HEK293T (cell line): ENCODE data around the gene MRPL55.

ENCODE experiments used
- CTCF ChIA-PET: fragments of 350-600 bp; formaldehyde crosslinking; extraction: SDS; loops from one replicate; lab custom pipeline; 2021; ENCODE audit warnings: antibody characterized with exemption, inconsistent platforms; lab: Yijun Ruan, JAX
- POLR2A ChIA-PET: fragments of 350-600 bp; formaldehyde crosslinking; extraction: SDS; loops from one replicate; lab custom pipeline; 2020; ENCODE audit warnings: antibody characterized with exemption, inconsistent platforms; lab: Yijun Ruan, JAX
- DNase-seq: peaks from one replicate; pipeline ENCODE4 v3.0.0; 2012; ENCODE audit warnings: mixed read lengths; ENCODE audit errors: extremely low spot score
- ARNT ChIP-seq: fragments of 450-650 bp; IDR thresholded peaks from 2 replicates; pipeline ENCODE4 v1.6.1; 2017; ENCODE audit warnings: mild to moderate bottlenecking
- BHLHE40 ChIP-seq: fragments of 450-650 bp; IDR thresholded peaks from 2 replicates; pipeline ENCODE4 v1.6.1; 2016; ENCODE audit warnings: mild to moderate bottlenecking, moderate library complexity, borderline replicate concordance
- CTBP1 ChIP-seq: fragments of 450-650 bp; IDR thresholded peaks from 2 replicates; pipeline ENCODE4 v1.6.1; 2016; ENCODE audit warnings: borderline replicate concordance
- ELF4 ChIP-seq: fragments of 450-650 bp; IDR thresholded peaks from 2 replicates; pipeline ENCODE4 v1.6.1; 2017; ENCODE audit warnings: antibody characterized with exemption
- FOXA1 ChIP-seq: fragments of 450-650 bp; IDR thresholded peaks from 2 replicates; pipeline ENCODE4 v1.6.1; 2016; ENCODE audit warnings: mild to moderate bottlenecking
- FOXK2 ChIP-seq: fragments of 450-650 bp; IDR thresholded peaks from 2 replicates; pipeline ENCODE4 v1.6.1; 2016; ENCODE audit warnings: mild to moderate bottlenecking
- FOXM1 ChIP-seq: fragments of 450-650 bp; IDR thresholded peaks from 2 replicates; pipeline ENCODE4 v1.6.1; 2017; ENCODE audit warnings: mild to moderate bottlenecking, borderline replicate concordance
- HDGF ChIP-seq: fragments of 450-650 bp; IDR thresholded peaks from 2 replicates; pipeline ENCODE4 v1.6.1; 2017; ENCODE audit warnings: antibody characterized with exemption, borderline replicate concordance
- L3MBTL2 ChIP-seq: fragments of 450-650 bp; conservative IDR thresholded peaks from 2 replicates; pipeline ENCODE4 v1.6.1; 2016; ENCODE audit warnings: mild to moderate bottlenecking
- LEF1 ChIP-seq: fragments of 450-650 bp; IDR thresholded peaks from 2 replicates; pipeline ENCODE4 v1.6.1; 2017; ENCODE audit warnings: mild to moderate bottlenecking, borderline replicate concordance
- NFRKB ChIP-seq: fragments of 450-650 bp; IDR thresholded peaks from 2 replicates; pipeline ENCODE4 v1.6.1; 2016; ENCODE audit warnings: mild to moderate bottlenecking, moderate library complexity
- SP1 ChIP-seq: fragments of 450-650 bp; IDR thresholded peaks from 2 replicates; pipeline ENCODE4 v1.6.1; 2017
- SUZ12 ChIP-seq: fragments of 450-650 bp; IDR thresholded peaks from 2 replicates; pipeline ENCODE4 v1.6.1; 2016; ENCODE audit warnings: mild to moderate bottlenecking
- TARDBP ChIP-seq: fragments of 450-650 bp; IDR thresholded peaks from 2 replicates; pipeline ENCODE4 v1.6.1; 2016
- ZNF384 ChIP-seq: fragments of 450-650 bp; IDR thresholded peaks from 2 replicates; pipeline ENCODE4 v1.6.1; 2016
- TF ChIP-seq, protein P1 (sequence below): fragments of 450-650 bp; IDR thresholded peaks from 2 replicates; pipeline ENCODE4 v1.6.1; 2016

Gene MRPL55

DNA sequence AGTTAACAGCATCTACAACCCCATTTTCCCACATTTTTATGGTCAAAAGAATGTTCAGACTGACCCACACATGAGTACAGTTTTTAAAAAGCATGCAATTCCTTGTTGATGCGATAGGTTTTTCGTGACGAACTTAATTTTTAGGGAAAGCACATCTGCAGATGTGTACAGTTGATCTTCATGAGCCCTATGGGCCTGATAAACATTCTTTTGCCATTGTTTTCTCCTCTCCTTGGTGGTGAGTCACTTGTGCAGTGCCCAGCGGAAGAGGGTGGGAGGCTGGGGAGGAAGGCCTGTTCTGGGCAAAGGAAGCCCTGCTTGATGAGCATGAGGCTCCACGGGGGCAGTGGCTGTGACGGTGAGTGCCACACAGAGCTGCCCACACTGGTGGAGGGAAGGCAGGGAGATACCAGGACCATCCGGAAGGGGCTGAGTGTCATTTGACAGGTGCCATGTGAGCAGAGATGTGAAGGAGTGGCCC, 21.3 kb downstream of the MRPL55 start:
- POLR2A ChIA-PET = interaction anchor here (1.2 to 1.4 kb wide), 2 partner anchors 12 to 14 kb away, joined by 3 to 4 read pairs; no protein-coding TSS in a partner anchor
- DNase-seq = no peak
- CTCF ChIA-PET = no interaction called here
- TF ChIP-seq HDGF = no peak
- TF ChIP-seq TARDBP = no peak
- no peak for TF ChIP-seq BHLHE40
- TF ChIP-seq ARNT = no peak
- TF ChIP-seq LEF1 = no peak
- no peak for TF ChIP-seq ZNF384
- TF ChIP-seq SUZ12 = no peak
- TF ChIP-seq FOXK2 = no peak
- TF ChIP-seq FOXA1 = no peak
- no peak for TF ChIP-seq CTBP1
- no peak for TF ChIP-seq ELF4
- TF ChIP-seq, protein P1, sequence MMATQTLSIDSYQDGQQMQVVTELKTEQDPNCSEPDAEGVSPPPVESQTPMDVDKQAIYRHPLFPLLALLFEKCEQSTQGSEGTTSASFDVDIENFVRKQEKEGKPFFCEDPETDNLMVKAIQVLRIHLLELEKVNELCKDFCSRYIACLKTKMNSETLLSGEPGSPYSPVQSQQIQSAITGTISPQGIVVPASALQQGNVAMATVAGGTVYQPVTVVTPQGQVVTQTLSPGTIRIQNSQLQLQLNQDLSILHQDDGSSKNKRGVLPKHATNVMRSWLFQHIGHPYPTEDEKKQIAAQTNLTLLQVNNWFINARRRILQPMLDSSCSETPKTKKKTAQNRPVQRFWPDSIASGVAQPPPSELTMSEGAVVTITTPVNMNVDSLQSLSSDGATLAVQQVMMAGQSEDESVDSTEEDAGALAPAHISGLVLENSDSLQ = no peak

DNA sequence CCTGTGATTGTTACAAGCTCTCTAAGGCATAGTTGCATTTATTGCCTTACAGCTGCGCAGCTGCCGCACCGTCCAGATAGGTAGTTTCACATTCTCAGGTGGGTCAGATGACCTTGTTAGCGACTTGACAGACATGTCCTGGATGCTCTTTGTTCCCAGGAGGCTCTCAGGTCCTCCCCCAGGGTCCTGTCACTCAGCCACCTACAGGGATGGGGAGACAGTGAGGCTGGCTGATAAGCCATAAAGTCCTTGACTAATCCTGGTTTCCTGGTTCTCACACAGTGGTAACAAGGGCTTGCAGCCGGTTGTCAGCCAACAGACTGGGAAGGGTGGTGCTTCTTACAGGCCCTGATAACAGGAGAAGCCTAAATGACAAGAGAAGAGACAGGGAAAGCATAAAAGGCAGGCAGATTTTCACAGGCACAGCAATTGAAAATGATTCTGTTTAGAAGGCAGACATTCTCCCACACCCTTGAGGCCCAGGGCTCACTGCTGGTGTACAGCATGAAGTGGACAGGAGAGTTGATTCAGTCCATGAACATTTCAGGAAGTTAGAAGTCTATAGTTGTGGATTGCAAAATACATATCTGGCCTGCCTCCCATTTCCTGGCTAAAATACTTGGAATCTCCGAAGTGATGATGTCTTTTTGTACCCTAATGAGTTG, 23.7 kb downstream of the MRPL55 start:
- TF ChIP-seq, protein P1 = peak; percentile 86; the same call in 1 of the 2 replicates
- no peak; the same call in 1 of the 2 replicates for TF ChIP-seq LEF1
- DNase-seq = no peak
- ChIA-PET POLR2A (no interaction called here), CTCF (interaction anchor here (1.2 kb wide), 1 partner anchor 14 kb away, joined by 3 read pairs; no protein-coding TSS in a partner anchor)

DNA sequence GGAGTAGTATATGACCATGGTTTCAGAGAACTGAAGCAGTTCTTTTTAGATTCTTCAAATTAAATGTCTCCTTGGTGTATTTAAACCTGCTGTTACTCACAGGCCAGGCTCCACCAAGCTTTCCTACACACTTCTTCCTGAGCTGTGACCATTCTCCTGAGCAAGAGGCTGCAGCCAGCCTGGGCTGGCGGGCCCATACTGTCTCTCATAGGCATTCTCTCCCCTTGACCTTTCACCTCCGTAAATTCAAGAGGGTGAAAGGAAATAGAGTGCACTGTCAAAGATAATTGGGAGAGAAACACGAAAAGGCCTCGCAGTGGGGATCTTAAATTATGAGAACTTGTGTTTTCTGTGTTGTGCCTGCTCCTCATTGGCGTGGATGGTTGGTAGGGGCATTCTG, 24.3 kb downstream of the MRPL55 start:
- TF ChIP-seq TARDBP = no peak
- no peak for TF ChIP-seq SUZ12
- no peak for TF ChIP-seq HDGF
- TF ChIP-seq CTBP1 = no peak
- no peak for TF ChIP-seq L3MBTL2
- no peak for TF ChIP-seq ZNF384
- no peak for TF ChIP-seq SP1
- no peak for TF ChIP-seq FOXK2
- no peak for TF ChIP-seq NFRKB
- TF ChIP-seq BHLHE40 = no peak
- TF ChIP-seq LEF1 = no peak
- no peak for TF ChIP-seq FOXA1
- TF ChIP-seq FOXM1 = no peak
- no peak for TF ChIP-seq ELF4
- TF ChIP-seq, protein P1 = no peak
- no peak for TF ChIP-seq ARNT
- DNase-seq = no peak
- ChIA-PET CTCF (interaction anchor here (1.2 kb wide), 1 partner anchor 14 kb away, joined by 3 read pairs; no protein-coding TSS in a partner anchor), POLR2A (interaction anchor here (1.3 to 1.4 kb wide), 2 partner anchors 7 to 19 kb away, joined by 4 to 5 read pairs; no protein-coding TSS in a partner anchor)

DNA sequence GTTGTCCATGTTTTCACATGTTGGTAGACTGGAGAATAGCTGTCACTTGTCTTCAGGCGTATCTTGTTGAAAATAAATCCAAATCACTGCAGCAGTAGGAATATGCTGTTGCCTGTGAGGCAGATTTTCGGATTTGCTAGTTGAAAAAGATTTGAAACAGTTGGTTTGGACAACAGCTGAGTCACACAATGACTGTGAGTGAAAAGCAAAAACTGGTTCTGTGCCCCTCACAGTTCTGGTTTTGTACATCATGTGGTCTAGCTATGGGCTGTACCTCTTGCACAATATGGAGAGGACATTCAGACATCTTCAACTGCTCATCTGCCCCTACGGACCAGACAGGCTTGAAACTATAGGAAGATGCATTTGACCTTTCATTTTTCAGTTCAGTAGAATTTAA, 24.8 kb downstream of the MRPL55 start:
- POLR2A ChIA-PET = interaction anchor here (1.3 to 1.4 kb wide), 2 partner anchors 8 to 20 kb away, joined by 4 to 5 read pairs; no protein-coding TSS in a partner anchor
- TF ChIP-seq ELF4 (no peak), FOXK2 (no peak), TARDBP (no peak), L3MBTL2 (no peak; the same call in 1 of the 2 replicates), LEF1 (no peak), NFRKB (no peak), SP1 (no peak), SUZ12 (no peak), BHLHE40 (no peak), FOXA1 (no peak), HDGF (no peak), CTBP1 (no peak), ARNT (no peak), ZNF384 (no peak), FOXM1 (no peak)
- TF ChIP-seq, protein P1 = no peak
- DNase-seq = no peak
- CTCF ChIA-PET = interaction anchor here (1.2 kb wide), 1 partner anchor 15 kb away, joined by 3 read pairs; no protein-coding TSS in a partner anchor

DNA sequence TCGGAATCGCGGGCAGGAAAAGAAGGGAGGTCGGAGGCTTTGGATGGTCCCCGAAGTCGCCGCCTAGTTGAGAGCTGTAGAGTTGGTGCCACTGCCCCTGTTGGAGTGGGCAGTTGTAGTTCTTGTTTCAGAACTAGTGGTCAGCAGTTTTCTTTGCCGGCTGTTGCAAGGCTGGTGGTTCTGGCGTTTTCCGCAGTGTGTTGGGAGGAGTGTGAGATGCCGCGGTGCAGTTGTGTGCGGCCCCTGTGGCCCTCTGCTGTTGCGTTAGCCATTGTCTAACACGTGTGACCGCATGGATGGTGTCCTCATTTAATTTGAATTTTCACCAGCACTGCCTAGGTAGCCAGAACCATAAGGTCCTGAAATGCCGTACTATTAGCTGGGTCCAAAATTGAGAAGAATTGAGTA, 25.2 kb downstream of the MRPL55 start:
- DNase-seq = no peak
- ChIA-PET POLR2A (interaction anchor here (1.3 to 1.4 kb wide), 2 partner anchors 8 to 20 kb away, joined by 4 to 5 read pairs; no protein-coding TSS in a partner anchor), CTCF (interaction anchor here (0.7 kb wide), 1 partner anchor 81 kb away, joined by 4 read pairs; no protein-coding TSS in a partner anchor)
- TF ChIP-seq FOXA1 (no peak), L3MBTL2 (peak; percentile 61)
